ENCODE measurements around the gene ADARB2.

- TF ChIP-seq POLR2AphosphoS5 (IDR thresholded peaks at IDR 0.05; ENCODE audit: low read depth, low read length) (no peak), POLR2A (IDR thresholded peaks at IDR 0.05; ENCODE audit: low read depth, low read length) (no peak), SPI1 (IDR thresholded peaks at IDR 0.05; ENCODE audit: low read depth, low read length) (no peak), TAF1 (IDR thresholded peaks at IDR 0.05; ENCODE audit: low read depth, low read length) (no peak), POU2F2 (IDR thresholded peaks at IDR 0.05; ENCODE audit: low read depth, low read length) (no peak)
Observed at GRCh38 chr10:1708746-1709145, 28.6 kb downstream of the ADARB2 start.
